SU-DHL-6 (cell line): ENCODE results near the gene MYL12B.

Experiments used
- H2AFZ ChIP-seq: fragments of 200-600 bp; sonication (generic); 2 replicates; pipeline ENCODE4 v1.6.1; 2014; ENCODE audit warnings: low read depth, mild to moderate bottlenecking, moderate library complexity, mixed read lengths, antibody characterized with exemption, low read length; ENCODE audit not compliant: severe bottlenecking
- H3F3A ChIP-seq: fragments of 200-600 bp; shearing (Covaris generic); 2 replicates; pipeline ENCODE4 v1.6.0; 2016; ENCODE audit warnings: antibody characterized with exemption, mild to moderate bottlenecking; ENCODE audit not compliant: insufficient read depth
- H3K27ac ChIP-seq: fragments of 200-600 bp; sonication (generic); 2 replicates; pipeline ENCODE4 v1.5.1; 2016; ENCODE audit warnings: low read depth, mild to moderate bottlenecking, low read length, moderate library complexity, mixed read lengths
- H3K27me3 ChIP-seq: fragments of 200-600 bp; sonication (generic), shearing (Covaris generic); 2 replicates; pipeline ENCODE4 v1.6.0; 2014; ENCODE audit warnings: mild to moderate bottlenecking, low read length
- H3K36me3 ChIP-seq: fragments of 200-600 bp; sonication (generic); 2 replicates; pipeline ENCODE4 v1.6.1; 2014; ENCODE audit warnings: mild to moderate bottlenecking, low read length, mixed read lengths
- H3K4me2 ChIP-seq: fragments of 300-600, 200-600 bp; shearing (Covaris generic), sonication (generic); 2 replicates; pipeline ENCODE4 v1.6.0; 2014; ENCODE audit warnings: low read length, low read depth, mild to moderate bottlenecking; ENCODE audit not compliant: poor library complexity, severe bottlenecking
- H3K4me3 ChIP-seq: fragments of 200-600 bp; sonication (generic); 2 replicates; pipeline ENCODE4 v1.5.1; 2014; ENCODE audit warnings: antibody characterized with exemption, low read length, mild to moderate bottlenecking, mixed read lengths; ENCODE audit not compliant: insufficient read depth, poor library complexity, severe bottlenecking
- H3K79me2 ChIP-seq: fragments of 200-600 bp; sonication (generic); 2 replicates; pipeline ENCODE4 v1.6.1; 2014; ENCODE audit warnings: mild to moderate bottlenecking, low read length, moderate library complexity; ENCODE audit not compliant: insufficient read depth
- H3K9ac ChIP-seq: fragments of 200-600 bp; sonication (generic); 2 replicates; pipeline ENCODE4 v1.7.0; 2014; ENCODE audit warnings: mild to moderate bottlenecking, low read length
- H3K9me2 ChIP-seq: fragments of 200-600 bp; sonication (generic); replicated peaks from 2 replicates; pipeline ENCODE4 v1.6.1; 2014; ENCODE audit warnings: low read length; ENCODE audit not compliant: insufficient read depth
- H3K9me3 ChIP-seq: fragments of 200-600 bp; sonication (generic); 2 replicates; pipeline ENCODE4 v1.6.1; 2014; ENCODE audit warnings: low read length, mixed read lengths; ENCODE audit not compliant: insufficient read depth
- H4K20me1 ChIP-seq: fragments of 200-600 bp; sonication (generic); 2 replicates; pipeline ENCODE4 v1.6.1; 2014; ENCODE audit warnings: low read depth, mild to moderate bottlenecking, antibody characterized with exemption, low read length, moderate library complexity, mixed read lengths
- EZH2phosphoT487 ChIP-seq: fragments of 200-600 bp; sonication (generic), shearing (Covaris generic); conservative IDR thresholded peaks from 2 replicates; pipeline ENCODE4 v1.6.1; 2018; ENCODE audit warnings: mild to moderate bottlenecking, antibody characterized with exemption, low read length, moderate library complexity, mixed read lengths
- TF ChIP-seq, protein P1 (sequence below): fragments of 200-600 bp; sonication (generic); IDR thresholded peaks from one replicate; pipeline ENCODE4 v1.5.1; 2017; ENCODE audit warnings: antibody characterized with exemption, mild to moderate bottlenecking, low read length, moderate library complexity; ENCODE audit not compliant: insufficient read depth, poor library complexity, severe bottlenecking

Gene MYL12B

GRCh38 chr18:3245185-3245564, 16.8 kb upstream of the MYL12B start:
- H3K4me2 ChIP-seq, result peak overlapping the region; percentile 98
- H3K36me3 ChIP-seq, result no peaks in the 10 kb centered on the region
- no peak for TF ChIP-seq EZH2phosphoT487
- TF ChIP-seq, protein P1, sequence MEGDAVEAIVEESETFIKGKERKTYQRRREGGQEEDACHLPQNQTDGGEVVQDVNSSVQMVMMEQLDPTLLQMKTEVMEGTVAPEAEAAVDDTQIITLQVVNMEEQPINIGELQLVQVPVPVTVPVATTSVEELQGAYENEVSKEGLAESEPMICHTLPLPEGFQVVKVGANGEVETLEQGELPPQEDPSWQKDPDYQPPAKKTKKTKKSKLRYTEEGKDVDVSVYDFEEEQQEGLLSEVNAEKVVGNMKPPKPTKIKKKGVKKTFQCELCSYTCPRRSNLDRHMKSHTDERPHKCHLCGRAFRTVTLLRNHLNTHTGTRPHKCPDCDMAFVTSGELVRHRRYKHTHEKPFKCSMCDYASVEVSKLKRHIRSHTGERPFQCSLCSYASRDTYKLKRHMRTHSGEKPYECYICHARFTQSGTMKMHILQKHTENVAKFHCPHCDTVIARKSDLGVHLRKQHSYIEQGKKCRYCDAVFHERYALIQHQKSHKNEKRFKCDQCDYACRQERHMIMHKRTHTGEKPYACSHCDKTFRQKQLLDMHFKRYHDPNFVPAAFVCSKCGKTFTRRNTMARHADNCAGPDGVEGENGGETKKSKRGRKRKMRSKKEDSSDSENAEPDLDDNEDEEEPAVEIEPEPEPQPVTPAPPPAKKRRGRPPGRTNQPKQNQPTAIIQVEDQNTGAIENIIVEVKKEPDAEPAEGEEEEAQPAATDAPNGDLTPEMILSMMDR, result no peak
- no peaks in the 10 kb centered on the region for H3K9me3 ChIP-seq
- peaks cover 25% of the 10 kb centered on the region for H3K79me2 ChIP-seq
- no peak overlapping the region for H3K27ac ChIP-seq
- H3K4me3 ChIP-seq, result peak overlapping the region; percentile 71
- peak overlapping the region; percentile 99; the same call in 1 of the 2 replicates for H3K9ac ChIP-seq
- no peaks in the 10 kb centered on the region for H3K27me3 ChIP-seq
- no peaks in the 10 kb centered on the region for H3K9me2 ChIP-seq
- peaks cover 7% of the 10 kb centered on the region for H4K20me1 ChIP-seq
- H3F3A ChIP-seq, result peaks cover 16% of the 10 kb centered on the region
- no peak overlapping the region for H2AFZ ChIP-seq

GRCh38 chr18:3245853-3246634, 15.9 kb upstream of the MYL12B start:
- peaks cover 16% of the 10 kb centered on the region for H3F3A ChIP-seq
- peak overlapping the region; percentile 71 for H3K4me3 ChIP-seq
- peak overlapping the region; percentile 87 for H2AFZ ChIP-seq
- H3K9ac ChIP-seq, result peak overlapping the region; percentile 99
- peak overlapping the region; percentile 88 for H3K27ac ChIP-seq
- peaks cover 11% of the 10 kb centered on the region for H4K20me1 ChIP-seq
- H3K9me2 ChIP-seq, result no peaks in the 10 kb centered on the region
- TF ChIP-seq, protein P1, result peak; percentile 59
- TF ChIP-seq EZH2phosphoT487, result no peak
- no peaks in the 10 kb centered on the region for H3K27me3 ChIP-seq
- H3K9me3 ChIP-seq, result no peaks in the 10 kb centered on the region
- H3K79me2 ChIP-seq, result peaks cover 32% of the 10 kb centered on the region
- H3K36me3 ChIP-seq, result no peaks in the 10 kb centered on the region
- H3K4me2 ChIP-seq, result peak overlapping the region; percentile 98

DNA sequence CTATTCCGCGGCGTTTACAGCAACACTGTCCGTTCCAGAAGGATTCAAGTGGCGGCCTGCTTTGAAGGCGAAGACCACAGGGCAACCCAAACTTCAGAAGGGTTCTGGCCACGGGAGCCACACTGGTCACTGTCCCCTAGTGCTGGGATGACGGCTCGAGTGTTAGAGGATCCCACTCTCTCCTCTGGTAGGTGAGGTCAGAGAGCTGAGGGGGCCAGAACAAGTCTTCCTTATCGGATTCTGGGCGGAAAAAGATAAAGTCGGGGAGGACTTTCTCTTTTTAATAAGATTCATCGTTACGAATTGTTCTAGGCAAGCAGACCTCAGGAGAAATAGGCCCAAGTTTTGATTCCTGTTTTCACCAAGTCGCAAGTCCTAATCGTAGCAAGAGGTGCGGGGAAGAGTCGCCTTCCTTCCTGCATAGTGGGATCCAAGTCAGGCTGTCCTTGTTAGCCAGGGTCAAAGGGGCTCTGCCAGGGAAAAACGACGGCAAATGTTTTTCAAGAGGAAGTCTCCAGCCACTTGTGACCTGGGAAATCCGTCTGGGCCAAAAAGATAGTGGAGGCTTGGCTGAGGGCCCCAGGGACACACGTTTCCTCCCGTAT, 15.2 kb upstream of the MYL12B start:
- H4K20me1 ChIP-seq, result peaks cover 16% of the 10 kb centered on the region
- peaks cover 16% of the 10 kb centered on the region for H3F3A ChIP-seq
- no peaks in the 10 kb centered on the region; the same call in 1 of the 2 replicates for H3K36me3 ChIP-seq
- peak overlapping the region; percentile 98 for H3K4me2 ChIP-seq
- peaks cover 38% of the 10 kb centered on the region for H3K79me2 ChIP-seq
- H3K9ac ChIP-seq, result peak overlapping the region; percentile 99
- H2AFZ ChIP-seq, result peak overlapping the region; percentile 87
- peak overlapping the region; percentile 88 for H3K27ac ChIP-seq
- H3K9me3 ChIP-seq, result no peaks in the 10 kb centered on the region
- no peak for TF ChIP-seq EZH2phosphoT487
- TF ChIP-seq, protein P1, result no peak
- H3K4me3 ChIP-seq, result peak overlapping the region; percentile 71
- H3K9me2 ChIP-seq, result no peaks in the 10 kb centered on the region
- H3K27me3 ChIP-seq, result no peaks in the 10 kb centered on the region
